Karpas-422 (cell line): Measurements from ENCODE around the gene ERC2. TPM values are rescaled to one million over a fixed set of nuclear protein-coding genes. Genes with fewer than 3 reads are reported as not detected.
A peak's percentile ranks its signal among the peaks of the same experiment; 100 is the strongest.

Experiments
- DNase-seq: peaks from one replicate; pipeline ENCODE4 v3.0.0-alpha.2; 2015
- H2AFZ ChIP-seq: fragments of 200-600 bp; sonication (generic); 2 replicates; pipeline ENCODE4 v1.6.1; 2014; ENCODE audit warnings: antibody characterized with exemption, low read length, mixed read lengths
- H3K27ac ChIP-seq: fragments of 200-600 bp; sonication (generic); 2 replicates; pipeline ENCODE4 v1.5.1; 2014; ENCODE audit warnings: mild to moderate bottlenecking, low read length, moderate library complexity
- H3K27me3 ChIP-seq: fragments of 200-600 bp; sonication (generic); 2 replicates; pipeline ENCODE4 v1.6.1; 2014; ENCODE audit warnings: low read length, mixed read lengths
- H3K36me3 ChIP-seq: fragments of 200-600 bp; sonication (generic); 2 replicates; pipeline ENCODE4 v1.6.1; 2014; ENCODE audit warnings: low read length, mixed read lengths; ENCODE audit not compliant: insufficient read depth
- H3K4me1 ChIP-seq: fragments of 200-600 bp; sonication (generic); 2 replicates; pipeline ENCODE4 v1.6.1; 2014; ENCODE audit warnings: mild to moderate bottlenecking, low read length, mixed read lengths
- H3K4me2 ChIP-seq: fragments of 200-600 bp; sonication (generic); 2 replicates; pipeline ENCODE4 v1.6.1; 2014; ENCODE audit warnings: low read length, low read depth, mild to moderate bottlenecking; ENCODE audit not compliant: poor library complexity, severe bottlenecking
- H3K4me3 ChIP-seq: fragments of 200-600 bp; sonication (generic); 2 replicates; pipeline ENCODE4 v1.5.1; 2014; ENCODE audit warnings: mild to moderate bottlenecking, antibody characterized with exemption, low read length, mixed read lengths
- H3K79me2 ChIP-seq: fragments of 200-600 bp; sonication (generic); 2 replicates; pipeline ENCODE4 v1.6.1; 2014; ENCODE audit warnings: mild to moderate bottlenecking, low read length, mixed read lengths
- H3K9ac ChIP-seq: fragments of 200-600 bp; sonication (generic); 2 replicates; pipeline ENCODE4 v1.6.0; 2014; ENCODE audit warnings: low read length
- H3K9me2 ChIP-seq: fragments of 200-600 bp; sonication (generic), shearing (Covaris generic); replicated peaks from 2 replicates; pipeline ENCODE4 v1.6.0; 2014; ENCODE audit warnings: mild to moderate bottlenecking, low read length, moderate library complexity; ENCODE audit not compliant: insufficient read depth
- H3K9me3 ChIP-seq: fragments of 300-700, 200-600 bp; sonication (generic); 2 replicates; pipeline ENCODE4 v1.6.1; 2014; ENCODE audit warnings: low read length, mixed read lengths
- H4K20me1 ChIP-seq: fragments of 200-600 bp; sonication (generic); 2 replicates; pipeline ENCODE4 v1.6.1; 2014; ENCODE audit warnings: mild to moderate bottlenecking, antibody characterized with exemption, low read length, low read depth; ENCODE audit not compliant: insufficient read depth
- total RNA-seq: library from RNA; depleted of rRNA; stranded (reverse); fragments of >200 nt; shearing (Covaris generic); gene quantifications from 2 replicates; pipeline ENCODE4 v1.2.3, GENCODE V29; 2014; ENCODE audit warnings: low replicate concordance

The ERC2 gene
- total RNA-seq, 1 experiment from 2014 or later, result 3.7 TPM

GRCh38 chr3:55559500-55560423, 908.5 kb downstream of the ERC2 start:
- no peaks in the 10 kb centered on the region for H4K20me1 ChIP-seq
- H3K79me2 ChIP-seq, result no peaks in the 10 kb centered on the region
- H2AFZ ChIP-seq, result no peak overlapping the region
- H3K27ac ChIP-seq, result no peak overlapping the region
- no peaks in the 10 kb centered on the region for H3K9me3 ChIP-seq
- no peak overlapping the region for H3K4me2 ChIP-seq
- peaks cover 64% of the 10 kb centered on the region for H3K4me1 ChIP-seq
- H3K27me3 ChIP-seq, result no peaks in the 10 kb centered on the region
- no peak overlapping the region for H3K9ac ChIP-seq
- H3K9me2 ChIP-seq, result no peaks in the 10 kb centered on the region
- no peak for DNase-seq
- H3K4me3 ChIP-seq, result no peak overlapping the region
- no peaks in the 10 kb centered on the region for H3K36me3 ChIP-seq

GRCh38 chr3:55558316-55558715, 910.0 kb downstream of the ERC2 start:
- no peak overlapping the region for H3K4me3 ChIP-seq

GRCh38 chr3:55557549-55557948, 910.7 kb downstream of the ERC2 start:
- no peaks in the 10 kb centered on the region for H3K27me3 ChIP-seq
- H3K9me2 ChIP-seq, result no peaks in the 10 kb centered on the region
- peak overlapping the region; percentile 72 for H3K9ac ChIP-seq
- H4K20me1 ChIP-seq, result no peaks in the 10 kb centered on the region
- peak overlapping the region; percentile 75 for H3K4me2 ChIP-seq
- no peaks in the 10 kb centered on the region for H3K9me3 ChIP-seq
- H3K4me3 ChIP-seq, result no peak overlapping the region
- H3K79me2 ChIP-seq, result no peaks in the 10 kb centered on the region
- no peaks in the 10 kb centered on the region for H3K36me3 ChIP-seq
- peak overlapping the region; percentile 100 for H3K27ac ChIP-seq
- no peak overlapping the region for H2AFZ ChIP-seq
- no peak for DNase-seq
- peaks cover 65% of the 10 kb centered on the region for H3K4me1 ChIP-seq

More at GRCh38 chr3:55558316-55558715, 910.0 kb downstream of the ERC2 start:
- H3K27me3 ChIP-seq, result no peaks in the 10 kb centered on the region
- H3K79me2 ChIP-seq, result no peaks in the 10 kb centered on the region
- H3K4me1 ChIP-seq, result peaks cover 63% of the 10 kb centered on the region
- no peaks in the 10 kb centered on the region for H4K20me1 ChIP-seq
- no peaks in the 10 kb centered on the region for H3K9me3 ChIP-seq
- no peak overlapping the region; the same call in 1 of the 2 replicates for H3K9ac ChIP-seq
- no peaks in the 10 kb centered on the region for H3K9me2 ChIP-seq
- no peak for DNase-seq
- H3K4me2 ChIP-seq, result no peak overlapping the region
- H2AFZ ChIP-seq, result no peak overlapping the region
- H3K36me3 ChIP-seq, result no peaks in the 10 kb centered on the region
- peak overlapping the region; percentile 100; the same call in 1 of the 2 replicates for H3K27ac ChIP-seq

- Histone ChIP-seq H3K27me3 (no peaks in the 10 kb centered on the region), H3K79me2 (no peaks in the 10 kb centered on the region), H2AFZ (no peak overlapping the region), H3K27ac (peak overlapping the region; percentile 100), H4K20me1 (no peaks in the 10 kb centered on the region), H3K4me3 (peak overlapping the region; percentile 61), H3K9me2 (no peaks in the 10 kb centered on the region), H3K9ac (peak overlapping the region; percentile 72), H3K4me1 (peaks cover 65% of the 10 kb centered on the region), H3K4me2 (peak overlapping the region; percentile 75), H3K36me3 (no peaks in the 10 kb centered on the region), H3K9me3 (no peaks in the 10 kb centered on the region)
- peak; percentile 95 for DNase-seq
Measured at GRCh38 chr3:55556619-55557537, 911.4 kb downstream of the ERC2 start.

GRCh38 chr3:55555873-55556618, 912.2 kb downstream of the ERC2 start:
- Histone ChIP-seq H3K27me3 (no peaks in the 10 kb centered on the region), H3K9ac (peak overlapping the region; percentile 70), H3K36me3 (no peaks in the 10 kb centered on the region), H3K4me2 (peak overlapping the region; percentile 75), H3K9me2 (no peaks in the 10 kb centered on the region), H4K20me1 (no peaks in the 10 kb centered on the region), H3K4me1 (peaks cover 65% of the 10 kb centered on the region), H3K9me3 (no peaks in the 10 kb centered on the region), H2AFZ (no peak overlapping the region), H3K4me3 (peak overlapping the region; percentile 61), H3K27ac (peak overlapping the region; percentile 100), H3K79me2 (no peaks in the 10 kb centered on the region)
- peak; percentile 60 for DNase-seq

- Histone ChIP-seq H3K9ac (peak overlapping the region; percentile 70), H3K27me3 (no peaks in the 10 kb centered on the region), H4K20me1 (no peaks in the 10 kb centered on the region), H3K4me2 (peak overlapping the region; percentile 75), H3K79me2 (no peaks in the 10 kb centered on the region), H3K9me3 (no peaks in the 10 kb centered on the region; the same call in 1 of the 2 replicates), H3K4me1 (peaks cover 66% of the 10 kb centered on the region), H3K27ac (peak overlapping the region; percentile 100), H3K36me3 (no peaks in the 10 kb centered on the region), H2AFZ (no peak overlapping the region), H3K9me2 (no peaks in the 10 kb centered on the region), H3K4me3 (peak overlapping the region; percentile 61)
- DNase-seq, result peak; percentile 96
Measured at GRCh38 chr3:55554634-55555425, 913.4 kb downstream of the ERC2 start.

GRCh38 chr3:55551644-55552043, 916.6 kb downstream of the ERC2 start:
- H3K27me3 ChIP-seq, result no peaks in the 10 kb centered on the region

More at GRCh38 chr3:55551644-55552043, 916.6 kb downstream of the ERC2 start:
- H3K9me3 ChIP-seq, result no peaks in the 10 kb centered on the region; the same call in 1 of the 2 replicates
- H4K20me1 ChIP-seq, result no peaks in the 10 kb centered on the region
- H3K9ac ChIP-seq, result no peak overlapping the region
- H3K79me2 ChIP-seq, result no peaks in the 10 kb centered on the region
- H3K4me1 ChIP-seq, result peaks cover 67% of the 10 kb centered on the region
- no peaks in the 10 kb centered on the region for H3K36me3 ChIP-seq
- H3K27ac ChIP-seq, result no peak overlapping the region
- no peak overlapping the region for H3K4me2 ChIP-seq
- H3K9me2 ChIP-seq, result no peaks in the 10 kb centered on the region
- no peak overlapping the region for H3K4me3 ChIP-seq
- no peak overlapping the region for H2AFZ ChIP-seq
- DNase-seq, result no peak
